A549 (cell line): ENCODE results near the gene TCTN1. TPM values are rescaled to one million over a fixed set of nuclear protein-coding genes. Genes with fewer than 3 reads are reported as not detected.

Experiments
- ATAC-seq, 2 experiments: fragments of 200-7000 bp in 1 of 2; fragments of >200 bp in 1 of 2; cut with Nextera tagmentation in 1 of 2; cut with Tn5 transposase in 1 of 2; 3 replicates each; pipeline versions ENCODE4 v1.8.0 to v1.9.1; 2018 to 2020; ENCODE audit warnings: mild to moderate bottlenecking in 1 of 2, moderate library complexity in 1 of 2
- CTCF ChIA-PET: fragments of 300-600 bp; sonication (Branson Sonifier 250); formaldehyde crosslinking; extraction: SDS; loops from one replicate; lab custom pipeline; 2021; ENCODE audit warnings: antibody characterized with exemption, inconsistent platforms; lab: Yijun Ruan, JAX
- POLR2A ChIA-PET: fragments of 350-600 bp; formaldehyde crosslinking; extraction: SDS; loops from one replicate; lab custom pipeline; 2021; ENCODE audit warnings: antibody characterized with exemption, inconsistent platforms; lab: Yijun Ruan, JAX
- DNase-seq, 2 experiments: peaks; one replicate each; pipeline versions ENCODE4 v3.0.0 to v3.0.0-alpha.2; 2011 to 2016; ENCODE audit warnings: low read depth in 1 of 2, low spot score in 1 of 2
- FAIRE-seq: peaks from 2 replicates; lab custom pipeline; 2011; peaks lifted over from hg19 to GRCh38; lab: Jason Lieb, UNC
- H3K27ac ChIP-seq, 2 experiments: fragments of >200 bp; sonication (Bioruptor Twin); formaldehyde crosslinking; 3 replicates each; pipeline ENCODE4 v1.5.1; 2016 to 2017
- H3K4me1 ChIP-seq: fragments of >200 bp; sonication (Bioruptor Twin); formaldehyde crosslinking; 3 replicates; pipeline ENCODE4 v1.6.1; 2016
- H3K4me2 ChIP-seq: fragments of >200 bp; sonication (Bioruptor Twin); formaldehyde crosslinking; 3 replicates; pipeline ENCODE4 v1.6.1; 2016
- H3K4me3 ChIP-seq: fragments of >200 bp; sonication (Bioruptor Twin); formaldehyde crosslinking; 3 replicates; pipeline ENCODE4 v1.5.1; 2016
- H3K9me3 ChIP-seq: fragments of >200 bp; sonication (Bioruptor Twin); formaldehyde crosslinking; 3 replicates; pipeline ENCODE4 v1.6.1; 2016
- BCL3 ChIP-seq: fragments of >200 bp; sonication (Bioruptor Twin); formaldehyde crosslinking; IDR thresholded peaks from 3 replicates; pipeline ENCODE4 v1.6.1; 2016
- CEBPB ChIP-seq, 2 experiments: fragments of >200 bp in 1 of 2; sonication (Bioruptor Twin) in 1 of 2; formaldehyde crosslinking in 1 of 2; IDR thresholded peaks; 2 replicates each; pipeline ENCODE4 v1.6.1; 2012 to 2016
- CHD2 ChIP-seq: fragments of 150-350 bp; IDR thresholded peaks from 2 replicates; pipeline ENCODE4 v1.6.1; 2014; ENCODE audit warnings: low read length; ENCODE audit not compliant: partially characterized antibody
- CTCF ChIP-seq: fragments of >200 bp; sonication (Bioruptor Twin); formaldehyde crosslinking; IDR thresholded peaks from 3 replicates; pipeline ENCODE4 v1.5.1; 2016
- EHF ChIP-seq: fragments of 250-450 bp; sonication (Bioruptor Pico); IDR thresholded peaks from 2 replicates; pipeline ENCODE4 v1.5.0; 2020; ENCODE audit warnings: mild to moderate bottlenecking
- ELK1 ChIP-seq: fragments of 150-350 bp; IDR thresholded peaks from 2 replicates; pipeline ENCODE4 v1.6.1; 2014; ENCODE audit warnings: low read depth, mild to moderate bottlenecking, low read length
- HMGXB4 ChIP-seq: fragments of 250-450 bp; sonication (Bioruptor Pico); IDR thresholded peaks from 2 replicates; pipeline ENCODE4 v1.5.0; 2021; ENCODE audit warnings: mild to moderate bottlenecking, moderate library complexity, borderline replicate concordance
- JUN ChIP-seq, 2 experiments: fragments of >200 bp; sonication (Bioruptor Twin); formaldehyde crosslinking; IDR thresholded peaks; 2 replicates in 1 of 2; 3 replicates in 1 of 2; pipeline ENCODE4 v1.6.1; 2016 to 2017
- JUNB ChIP-seq: fragments of >200 bp; sonication (Bioruptor Twin); formaldehyde crosslinking; IDR thresholded peaks from 2 replicates; pipeline ENCODE4 v1.6.1; 2016
- MYC ChIP-seq: IDR thresholded peaks from 2 replicates; pipeline ENCODE4 v1.6.1; 2012; ENCODE audit warnings: mild to moderate bottlenecking, inconsistent platforms, low read length, improper control_type of control experiment, borderline replicate concordance
- NPAS2 ChIP-seq: fragments of 250-450 bp; sonication (Bioruptor Pico); IDR thresholded peaks from 2 replicates; pipeline ENCODE4 v1.8.0; 2022; ENCODE audit warnings: mild to moderate bottlenecking, moderate library complexity, borderline replicate concordance
- PHF8 ChIP-seq: fragments of 200-600 bp; sonication (generic); IDR thresholded peaks from 2 replicates; pipeline ENCODE4 v1.6.1; 2016; ENCODE audit warnings: low read depth, mild to moderate bottlenecking, antibody characterized with exemption, moderate library complexity, borderline replicate concordance
- RAD21 ChIP-seq, 2 experiments: fragments of >200 bp in 1 of 2; sonication (Bioruptor Twin) in 1 of 2; formaldehyde crosslinking in 1 of 2; IDR thresholded peaks in 1 of 2; conservative IDR thresholded peaks in 1 of 2; 2 replicates in 1 of 2; 3 replicates in 1 of 2; pipeline ENCODE4 v1.6.1; 2012 to 2018; ENCODE audit warnings: inconsistent platforms in 1 of 2
- USF2 ChIP-seq: fragments of 450-650 bp; IDR thresholded peaks from 2 replicates; pipeline ENCODE4 v1.6.1; 2014; ENCODE audit warnings: antibody characterized with exemption
- ZFP36 ChIP-seq: fragments of 450-650 bp; IDR thresholded peaks from 2 replicates; pipeline ENCODE4 v1.6.1; 2014; ENCODE audit warnings: borderline replicate concordance; ENCODE audit not compliant: partially characterized antibody
- WGBS: methylation state at CpG from one replicate; pipeline ENCODE4 v1.1.6; 2017; ENCODE audit errors: missing lambda C conversion rate; 5-methylcytosine and 5-hydroxymethylcytosine counted together
- polyA plus RNA-seq, 4 experiments: library from polyadenylated mRNA; depleted of rRNA in 3 of 4; stranded (reverse); fragments of >200 nt; fragmentation: RNase III in 1 of 4; extraction: RNeasy Plus Mini Kit Qiagen cat#74134 plus additional on column Dnase treatment in 1 of 4; gene quantifications; 2 replicates in 3 of 4; 3 replicates in 1 of 4; pipeline ENCODE4 v1.2.3, GENCODE V29; 2011 to 2017

The TCTN1 gene
- polyA plus RNA-seq, 2 of the 4 experiments (the other 2 are of a cell fraction), result 26.5 to 56.9 TPM

GRCh38 chr12:110619534-110619953 lies 5.6 kb downstream of the TCTN1 start (continued):
- no peak for TF ChIP-seq CEBPB (IDR thresholded peaks at IDR 0.05)
- no peak for TF ChIP-seq MYC
- TF ChIP-seq ELK1, result no peak
- TF ChIP-seq PHF8, result no peak
- TF ChIP-seq EHF (CRISPR knock-in tag), result no peak
- no peak for TF ChIP-seq JUNB

- DNase-seq, result no peak
- CTCF ChIA-PET, result interaction anchor here (0.8 to 1.0 kb wide), 2 partner anchors 9 to 22 kb away, joined by 3 read pairs; partner anchors contain the start of gene TCTN1
- H3K4me3 ChIP-seq, result no peak overlapping the region
- no peak for FAIRE-seq
- no peak overlapping the region for H3K4me2 ChIP-seq
- no peak overlapping the region for H3K27ac ChIP-seq
- no peaks in the 10 kb centered on the region for H3K4me1 ChIP-seq
- H3K9me3 ChIP-seq, result no peaks in the 10 kb centered on the region
- WGBS, result 91% methylated on average over 3 of the region's 3 CpGs
- POLR2A ChIA-PET, result no interaction called here
- ATAC-seq, result no peak
- TF ChIP-seq USF2 (no peak), ZFP36 (no peak), CTCF (no peak), CHD2 (no peak)
- TF ChIP-seq, all 56 proteins: peak for 0
These were observed 8.7 kb downstream of the TCTN1 start for GRCh38 chr12:110622582-110622981.

GRCh38 chr12:110627500-110628195 lies 13.7 kb downstream of the TCTN1 start:
- ChIA-PET POLR2A (no interaction called here), CTCF (interaction anchor here (0.7 to 1.1 kb wide), 2 partner anchors 178 to 1855 kb away, joined by 3 read pairs; no protein-coding TSS in a partner anchor)
- no peaks in the 10 kb centered on the region for H3K9me3 ChIP-seq
- FAIRE-seq (no peak), ATAC-seq (no peak), DNase-seq (no peak)
- no peak overlapping the region for H3K27ac ChIP-seq
- no peak overlapping the region for H3K4me3 ChIP-seq
- 81% methylated on average over 8 of the region's 8 CpGs for WGBS
- H3K4me2 ChIP-seq, result no peak overlapping the region
- no peaks in the 10 kb centered on the region for H3K4me1 ChIP-seq
- TF ChIP-seq NPAS2 (CRISPR knock-in tag) (no peak), JUN (IDR thresholded peaks at IDR 0.05) (no peak), MYC (no peak), HMGXB4 (CRISPR knock-in tag) (no peak), ELK1 (no peak), ZFP36 (no peak), BCL3 (no peak), RAD21 (conservative IDR thresholded peaks at IDR 0.05 in 1 of 2, IDR thresholded peaks at IDR 0.05 in 1 of 2) (no peak)
- TF ChIP-seq, all 56 proteins: peak for 0
